OCI-LY1 (cell line): ENCODE results near the gene ROBO4.

Source experiments
- EZH2 ChIP-seq: fragments of 200-600 bp; sonication (generic), shearing (Covaris generic); IDR thresholded peaks from 2 replicates; pipeline ENCODE4 v1.8.0; 2017; ENCODE audit warnings: borderline replicate concordance, mixed run types, mild to moderate bottlenecking, antibody characterized with exemption, low read length, moderate library complexity, mixed read lengths
- TF ChIP-seq, protein P1 (sequence below): fragments of 200-600 bp; sonication (generic), shearing (Covaris generic); IDR thresholded peaks from 2 replicates; pipeline ENCODE4 v1.5.1; 2017; ENCODE audit warnings: mild to moderate bottlenecking, antibody characterized with exemption, low read length, moderate library complexity, mixed read lengths

DNA sequence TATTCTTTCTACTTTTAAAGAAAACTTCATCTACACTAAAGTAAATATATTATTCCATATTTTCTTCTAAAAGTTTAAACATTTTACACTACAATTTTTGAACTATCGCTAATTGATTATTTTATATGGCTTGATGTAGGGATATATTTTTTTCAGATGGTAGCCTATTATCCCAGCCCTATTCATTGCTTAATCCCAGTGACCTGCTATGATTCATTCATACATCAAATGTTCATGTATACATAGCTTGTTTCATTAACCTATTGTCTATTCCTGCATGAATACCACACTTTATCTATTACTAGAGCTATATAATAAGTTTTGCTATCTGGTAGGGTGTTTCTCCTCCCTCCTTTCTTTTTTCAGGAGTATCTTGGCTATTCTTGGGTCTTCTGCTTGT is 5.0 kb upstream of the ROBO4 start:
- TF ChIP-seq, protein P1, sequence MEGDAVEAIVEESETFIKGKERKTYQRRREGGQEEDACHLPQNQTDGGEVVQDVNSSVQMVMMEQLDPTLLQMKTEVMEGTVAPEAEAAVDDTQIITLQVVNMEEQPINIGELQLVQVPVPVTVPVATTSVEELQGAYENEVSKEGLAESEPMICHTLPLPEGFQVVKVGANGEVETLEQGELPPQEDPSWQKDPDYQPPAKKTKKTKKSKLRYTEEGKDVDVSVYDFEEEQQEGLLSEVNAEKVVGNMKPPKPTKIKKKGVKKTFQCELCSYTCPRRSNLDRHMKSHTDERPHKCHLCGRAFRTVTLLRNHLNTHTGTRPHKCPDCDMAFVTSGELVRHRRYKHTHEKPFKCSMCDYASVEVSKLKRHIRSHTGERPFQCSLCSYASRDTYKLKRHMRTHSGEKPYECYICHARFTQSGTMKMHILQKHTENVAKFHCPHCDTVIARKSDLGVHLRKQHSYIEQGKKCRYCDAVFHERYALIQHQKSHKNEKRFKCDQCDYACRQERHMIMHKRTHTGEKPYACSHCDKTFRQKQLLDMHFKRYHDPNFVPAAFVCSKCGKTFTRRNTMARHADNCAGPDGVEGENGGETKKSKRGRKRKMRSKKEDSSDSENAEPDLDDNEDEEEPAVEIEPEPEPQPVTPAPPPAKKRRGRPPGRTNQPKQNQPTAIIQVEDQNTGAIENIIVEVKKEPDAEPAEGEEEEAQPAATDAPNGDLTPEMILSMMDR = no peak
- TF ChIP-seq EZH2 = no peak
